ENCODE results near the gene TTI1. TPM values are rescaled to one million over a fixed set of nuclear protein-coding genes. Genes with fewer than 3 reads are reported as not detected.

TTI1 gene
- total and polyA plus RNA-seq, 2 donors (not counting 1 experiment from before 2014, with no cell fraction given) = 13.9 to 33.9 TPM

- Mint-ChIP-seq H3K4me3 (no peak overlapping the region), H3K27ac (no peak overlapping the region), H3K4me1 (peaks cover 29% of the 10 kb centered on the region), H3K27me3 (no peaks in the 10 kb centered on the region), H3K9me3 (ENCODE audit: insufficient read depth) (no peaks in the 10 kb centered on the region)
- no peak for DNase-seq
- Histone ChIP-seq H3K27me3 (replicated peaks in 1 of 4; ENCODE audit: control extremely low read depth in 1 of 4, control insufficient read depth in 3 of 4, insufficient read depth in 4 of 4, low read length in 3 of 4) (no peaks in the 10 kb centered on the region), H3K4me3 (ENCODE audit: control extremely low read depth in 1 of 5, extremely low read depth in 1 of 5, insufficient read depth in 1 of 5, low read depth in 2 of 5, low read length in 4 of 5) (no peak overlapping the region), H3K4me2 (replicated peaks; ENCODE audit: low read depth, low read length, poor library complexity, severe bottlenecking) (no peak overlapping the region), H3K27ac (ENCODE audit: low read length in 2 of 2) (no peak overlapping the region), H3K79me2 (ENCODE audit: control insufficient read depth, insufficient read depth, low read length) (peaks cover 13% of the 10 kb centered on the region), H3K9me3 (ENCODE audit: control extremely low read depth in 1 of 3, control insufficient read depth in 2 of 3, insufficient read depth in 1 of 3, low read length in 2 of 3) (no peaks in the 10 kb centered on the region), H4K20me1 (ENCODE audit: control insufficient read depth, insufficient read depth, low read length, poor library complexity, severe bottlenecking) (peaks cover 14% of the 10 kb centered on the region), H3K9ac (ENCODE audit: low read length) (no peak overlapping the region), H2AFZ (ENCODE audit: insufficient read depth, low read depth, low read length, poor library complexity, severe bottlenecking) (no peak overlapping the region), H3K4me1 (ENCODE audit: control insufficient read depth in 2 of 2, insufficient read depth in 2 of 2, low read length in 2 of 2) (peaks cover 3 to 13% of the 10 kb centered on the region in 2 donors), H3K36me3 (replicated peaks in 1 of 2; ENCODE audit: control extremely low read depth in 1 of 2, control insufficient read depth in 1 of 2, extremely low read depth in 1 of 2, insufficient read depth in 2 of 2, low read length in 1 of 2) (peaks cover 4 to 69% of the 10 kb centered on the region in 2 experiments)
- intact Hi-C loops (cut with micrococcal nuclease) = no loop called here
- 100% methylated on average over 1 of the region's 4 CpGs for WGBS (ENCODE audit: insufficient coverage)
- TF ChIP-seq EZH2 (IDR thresholded peaks at IDR 0.05; ENCODE audit: borderline replicate concordance, insufficient read depth, low read depth, low read length, poor library complexity, severe bottlenecking) (no peak), CTCF (IDR thresholded peaks at IDR 0.05) (no peak)
- POLR2A ChIA-PET = no interaction called here
- CTCF ChIA-PET = interaction anchor here (0.6 to 19.6 kb wide), 9 partner anchors 15 to 301 kb away, joined by 3 to 494 read pairs (median 5); no protein-coding TSS in a partner anchor
- ATAC-seq (ENCODE audit: low read depth) = no peak
These were observed 27.9 kb upstream of the TTI1 start for GRCh38 chr20:38061109-38061508.

GRCh38 chr20:38060536-38060935, 27.3 kb upstream of the TTI1 start:
- no peak overlapping the region for H3K27ac ChIP-seq (ENCODE audit: low read length in 2 of 2)
- H3K36me3 ChIP-seq (replicated peaks in 1 of 2; ENCODE audit: control extremely low read depth in 1 of 2, control insufficient read depth in 1 of 2, extremely low read depth in 1 of 2, insufficient read depth in 2 of 2, low read length in 1 of 2) = peaks cover 4 to 65% of the 10 kb centered on the region in 2 experiments
- no peak overlapping the region for H2AFZ ChIP-seq (ENCODE audit: insufficient read depth, low read depth, low read length, poor library complexity, severe bottlenecking)
- no peak for ATAC-seq (ENCODE audit: low read depth)
- H3K79me2 ChIP-seq (ENCODE audit: control insufficient read depth, insufficient read depth, low read length) = peaks cover 13% of the 10 kb centered on the region
- ChIA-PET POLR2A (no interaction called here), CTCF (interaction anchor here (0.6 to 19.6 kb wide), 8 partner anchors 15 to 302 kb away, joined by 3 to 494 read pairs (median 4); no protein-coding TSS in a partner anchor)
- H3K4me1 Mint-ChIP-seq = peaks cover 26% of the 10 kb centered on the region
- H4K20me1 ChIP-seq (ENCODE audit: control insufficient read depth, insufficient read depth, low read length, poor library complexity, severe bottlenecking) = peaks cover 14% of the 10 kb centered on the region
- peaks cover 3 to 13% of the 10 kb centered on the region in 2 donors for H3K4me1 ChIP-seq (ENCODE audit: control insufficient read depth in 2 of 2, insufficient read depth in 2 of 2, low read length in 2 of 2)
- WGBS (ENCODE audit: insufficient coverage) = 96% methylated on average over 5 of the region's 5 CpGs
- H3K27me3 ChIP-seq (replicated peaks in 1 of 4; ENCODE audit: control extremely low read depth in 1 of 4, control insufficient read depth in 3 of 4, insufficient read depth in 4 of 4, low read length in 3 of 4) = no peaks in the 10 kb centered on the region
- H3K4me2 ChIP-seq (replicated peaks; ENCODE audit: low read depth, low read length, poor library complexity, severe bottlenecking) = no peak overlapping the region
- DNase-seq = no peak
- H3K9me3 ChIP-seq (ENCODE audit: control extremely low read depth in 1 of 3, control insufficient read depth in 2 of 3, insufficient read depth in 1 of 3, low read length in 2 of 3) = no peaks in the 10 kb centered on the region
- H3K4me3 ChIP-seq (ENCODE audit: control extremely low read depth in 1 of 5, extremely low read depth in 1 of 5, insufficient read depth in 1 of 5, low read depth in 2 of 5, low read length in 4 of 5) = no peak overlapping the region
- no peaks in the 10 kb centered on the region for H3K9me3 Mint-ChIP-seq (ENCODE audit: insufficient read depth)
- intact Hi-C loops (cut with micrococcal nuclease) = no loop called here
- H3K9ac ChIP-seq (ENCODE audit: low read length) = no peak overlapping the region
- H3K4me3 Mint-ChIP-seq = no peak overlapping the region
- no peak for TF ChIP-seq EZH2 (IDR thresholded peaks at IDR 0.05; ENCODE audit: borderline replicate concordance, insufficient read depth, low read depth, low read length, poor library complexity, severe bottlenecking)
- TF ChIP-seq CTCF (IDR thresholded peaks at IDR 0.05) = no peak
- H3K27me3 Mint-ChIP-seq = no peaks in the 10 kb centered on the region
- H3K27ac Mint-ChIP-seq = no peak overlapping the region

Data from B cell (primary cell).